Skeletal muscle cell (primary cell): ENCODE results near the gene NBEA.
"Not testable (repeated sequence)": the region's sequence is repeated elsewhere in the genome, so short reads cannot be mapped to it uniquely, and the experiment has no call there.

Experiments used
- DNase-seq: peaks from one replicate; pipeline ENCODE4 v3.0.0-alpha.2; 2010; ENCODE audit warnings: low read depth
- H3K4me3 ChIP-seq: 2 replicates; pipeline ENCODE4 v1.5.1; 2011; ENCODE audit warnings: low read depth, mild to moderate bottlenecking, control low read depth, low read length, moderate library complexity

The NBEA gene

GRCh38 chr13:35349673-35350278 is 407.7 kb downstream of the NBEA start:
- no peak for DNase-seq
- H3K4me3 ChIP-seq = no peak overlapping the region

GRCh38 chr13:35354285-35354684 is 412.2 kb downstream of the NBEA start:
- no peak for DNase-seq

GRCh38 chr13:35354882-35355281 is 412.8 kb downstream of the NBEA start:
- no peak for DNase-seq
- H3K4me3 ChIP-seq = no peak overlapping the region

More at GRCh38 chr13:35354285-35354684, 412.2 kb downstream of the NBEA start:
- no peak overlapping the region for H3K4me3 ChIP-seq

- DNase-seq = no peak
- no peak overlapping the region for H3K4me3 ChIP-seq
Measured at GRCh38 chr13:35356572-35356971, 414.5 kb downstream of the NBEA start.

GRCh38 chr13:35365883-35366282 is 423.8 kb downstream of the NBEA start:
- no peak for DNase-seq
- H3K4me3 ChIP-seq = no peak overlapping the region

- no peak overlapping the region for H3K4me3 ChIP-seq
- DNase-seq = no peak
Measured at GRCh38 chr13:35367586-35367985, 425.5 kb downstream of the NBEA start.

GRCh38 chr13:35378939-35379338 is 436.9 kb downstream of the NBEA start:
- no peak overlapping the region for H3K4me3 ChIP-seq
- no peak for DNase-seq

GRCh38 chr13:35379663-35380062 is 437.6 kb downstream of the NBEA start:
- DNase-seq = no peak
- H3K4me3 ChIP-seq = no peak overlapping the region

- H3K4me3 ChIP-seq = no peak overlapping the region
- DNase-seq = no peak
Measured at GRCh38 chr13:35387682-35388250, 445.7 kb downstream of the NBEA start.

GRCh38 chr13:35388441-35389355 is 446.6 kb downstream of the NBEA start:
- peak; percentile 39 for DNase-seq
- H3K4me3 ChIP-seq = no peak overlapping the region

- DNase-seq = no peak
- H3K4me3 ChIP-seq = no peak overlapping the region
Measured at GRCh38 chr13:35389535-35389934, 447.5 kb downstream of the NBEA start.

GRCh38 chr13:35392768-35393167 is 450.7 kb downstream of the NBEA start:
- no peak for DNase-seq
- H3K4me3 ChIP-seq = no peak overlapping the region

GRCh38 chr13:35393886-35394285 is 451.8 kb downstream of the NBEA start:
- no peak for DNase-seq
- H3K4me3 ChIP-seq = no peak overlapping the region

GRCh38 chr13:35408285-35408684 is 466.2 kb downstream of the NBEA start:
- H3K4me3 ChIP-seq, DNase-seq: not testable (repeated sequence)

GRCh38 chr13:35411059-35411744 is 469.1 kb downstream of the NBEA start:
- H3K4me3 ChIP-seq = no peak overlapping the region
- no peak for DNase-seq

- no peak for DNase-seq
- no peak overlapping the region for H3K4me3 ChIP-seq
Measured at GRCh38 chr13:35448465-35448864, 506.4 kb downstream of the NBEA start.

- no peak for DNase-seq
- no peak overlapping the region for H3K4me3 ChIP-seq
Measured at GRCh38 chr13:35449821-35450220, 507.8 kb downstream of the NBEA start.

- DNase-seq = no peak
Measured at GRCh38 chr13:35455022-35455421, 513.0 kb downstream of the NBEA start.

GRCh38 chr13:35457258-35457657 is 515.2 kb downstream of the NBEA start:
- H3K4me3 ChIP-seq = no peak overlapping the region
- no peak for DNase-seq

More at GRCh38 chr13:35455022-35455421, 513.0 kb downstream of the NBEA start:
- no peak overlapping the region for H3K4me3 ChIP-seq

GRCh38 chr13:35460061-35460460 is 518.0 kb downstream of the NBEA start:
- no peak for DNase-seq
- no peak overlapping the region for H3K4me3 ChIP-seq
